Measurements from ENCODE around the gene SMAD4.

GRCh38 chr18:51122266-51123045 lies 92.4 kb downstream of the SMAD4 start:
- TF ChIP-seq EZH2 (IDR thresholded peaks at IDR 0.05; ENCODE audit: low read length, unreplicated experiment) = no peak
- TF ChIP-seq CTCF (conservative IDR thresholded peaks at IDR 0.05; ENCODE audit: low read depth, low read length) = no peak

Data from PC-3 (cell line).